K562 (cell line): ENCODE results near the gene SNAPC2. TPM values are rescaled to one million over a fixed set of nuclear protein-coding genes. Genes with fewer than 3 reads are reported as not detected.

Experiments
- CLOCK ChIP-seq: fragments of 250-450 bp; sonication (Bioruptor Pico); IDR thresholded peaks from 2 replicates; pipeline ENCODE4 v1.4.0; 2020; ENCODE audit warnings: mild to moderate bottlenecking, moderate library complexity, borderline replicate concordance
- CSDE1 ChIP-seq, 2 experiments: fragments of 450-650 bp; IDR thresholded peaks; 2 replicates each; pipeline ENCODE4 v1.6.1; 2016; ENCODE audit warnings: mild to moderate bottlenecking in 1 of 2
- E4F1 ChIP-seq: fragments of 250-450 bp; sonication (Bioruptor Pico); IDR thresholded peaks from 2 replicates; pipeline ENCODE4 v1.5.0; 2021; ENCODE audit warnings: mild to moderate bottlenecking, borderline replicate concordance
- HDGF ChIP-seq: fragments of 450-650 bp; IDR thresholded peaks from 2 replicates; pipeline ENCODE4 v1.6.1; 2016
- HMGN3 ChIP-seq: IDR thresholded peaks from 2 replicates; pipeline ENCODE4 v1.6.1; 2011; ENCODE audit warnings: borderline replicate concordance, low read depth, mild to moderate bottlenecking, mixed read lengths, low read length; ENCODE audit not compliant: insufficient read length; ENCODE audit errors: extremely low read depth
- LARP7 ChIP-seq: fragments of 450-650 bp; IDR thresholded peaks from 2 replicates; pipeline ENCODE4 v1.6.1; 2016
- LEF1 ChIP-seq: fragments of 450-650 bp; IDR thresholded peaks from 2 replicates; pipeline ENCODE4 v1.6.1; 2016; ENCODE audit warnings: mild to moderate bottlenecking
- MEIS2 ChIP-seq: fragments of 450-650 bp; IDR thresholded peaks from 2 replicates; pipeline ENCODE4 v1.6.1; 2014; ENCODE audit warnings: mild to moderate bottlenecking; ENCODE audit not compliant: partially characterized antibody
- NELFE ChIP-seq: IDR thresholded peaks from 2 replicates; pipeline ENCODE4 v1.6.1; 2011; ENCODE audit warnings: mild to moderate bottlenecking; ENCODE audit not compliant: insufficient read depth, insufficient read length
- PRPF4 ChIP-seq: fragments of 200-400 bp; formaldehyde crosslinking; IDR thresholded peaks from one replicate; pipeline ENCODE4 v1.6.1; 2017; ENCODE audit warnings: low read length, low read depth, mild to moderate bottlenecking; ENCODE audit not compliant: insufficient read depth, poor library complexity, severe bottlenecking
- SIN3A ChIP-seq, 2 experiments: fragments of 150-350 bp in 1 of 2; IDR thresholded peaks; 2 replicates each; pipeline ENCODE4 v1.6.1; 2011 to 2016; ENCODE audit warnings: borderline replicate concordance in 2 of 2, low read depth in 2 of 2, low read length in 2 of 2, mild to moderate bottlenecking in 2 of 2, moderate library complexity in 2 of 2; ENCODE audit not compliant: control insufficient read depth in 1 of 2
- SP2 ChIP-seq: IDR thresholded peaks from 2 replicates; pipeline ENCODE4 v1.6.1; 2011; ENCODE audit warnings: mild to moderate bottlenecking, low read depth, low read length, moderate library complexity; ENCODE audit not compliant: poor library complexity, severe bottlenecking; ENCODE audit errors: extremely low read depth
- TCF3 ChIP-seq: sonication (generic); formaldehyde crosslinking; IDR thresholded peaks from 2 replicates; pipeline ENCODE4 v1.4.0; 2020; ENCODE audit warnings: mild to moderate bottlenecking, missing genetic modification reagents
- USF1 ChIP-seq: sonication (generic); formaldehyde crosslinking; IDR thresholded peaks from 2 replicates; pipeline ENCODE4 v1.9.0; 2022; ENCODE audit warnings: mild to moderate bottlenecking, missing genetic modification reagents
- ZNF12 ChIP-seq: sonication (generic); formaldehyde crosslinking; IDR thresholded peaks from 2 replicates; pipeline ENCODE4 v1.4.0; 2020; ENCODE audit warnings: mild to moderate bottlenecking, missing genetic modification reagents
- ZNF3 ChIP-seq: fragments of 250-450 bp; sonication (Bioruptor Pico); IDR thresholded peaks from 2 replicates; pipeline ENCODE4 v1.5.0; 2021; ENCODE audit warnings: mild to moderate bottlenecking, moderate library complexity
- polyA plus RNA-seq, 8 experiments: library from polyadenylated mRNA; depleted of rRNA in 4 of 8; stranded (reverse) in 5 of 8; unstranded in 3 of 8; fragments of >200 nt; fragmentation: Nextera tagmentation in 2 of 8; fragmentation: Illumina TruSeq in 1 of 8; extraction: Ambion mirVana in 2 of 8; extraction: Trizol in 1 of 8; gene quantifications; 2 replicates each; pipeline versions ENCODE4 v1.2.1 to v1.2.3, GENCODE V29; 2011 to 2014; ENCODE audit warnings: inconsistent platforms in 1 of 8, missing spikeins in 1 of 8
- total RNA-seq, 7 experiments: library from RNA; depleted of rRNA in 6 of 7; stranded (reverse); fragments of >200 nt in 6 of 7; fragmentation: Illumina TruSeq in 2 of 7; extraction: Trizol in 2 of 7; gene quantifications; 2 replicates each; pipeline versions ENCODE4 v1.2.1 to v1.2.3, GENCODE V29; 2011 to 2021; ENCODE audit warnings: low replicate concordance in 1 of 7

SNAPC2 gene
- total and polyA plus RNA-seq, 9 of the 15 experiments (the other 6 are each of a cell fraction or from before 2014, with no cell fraction given) = 0.59 to 45.1 (median 15.3) TPM

DNA sequence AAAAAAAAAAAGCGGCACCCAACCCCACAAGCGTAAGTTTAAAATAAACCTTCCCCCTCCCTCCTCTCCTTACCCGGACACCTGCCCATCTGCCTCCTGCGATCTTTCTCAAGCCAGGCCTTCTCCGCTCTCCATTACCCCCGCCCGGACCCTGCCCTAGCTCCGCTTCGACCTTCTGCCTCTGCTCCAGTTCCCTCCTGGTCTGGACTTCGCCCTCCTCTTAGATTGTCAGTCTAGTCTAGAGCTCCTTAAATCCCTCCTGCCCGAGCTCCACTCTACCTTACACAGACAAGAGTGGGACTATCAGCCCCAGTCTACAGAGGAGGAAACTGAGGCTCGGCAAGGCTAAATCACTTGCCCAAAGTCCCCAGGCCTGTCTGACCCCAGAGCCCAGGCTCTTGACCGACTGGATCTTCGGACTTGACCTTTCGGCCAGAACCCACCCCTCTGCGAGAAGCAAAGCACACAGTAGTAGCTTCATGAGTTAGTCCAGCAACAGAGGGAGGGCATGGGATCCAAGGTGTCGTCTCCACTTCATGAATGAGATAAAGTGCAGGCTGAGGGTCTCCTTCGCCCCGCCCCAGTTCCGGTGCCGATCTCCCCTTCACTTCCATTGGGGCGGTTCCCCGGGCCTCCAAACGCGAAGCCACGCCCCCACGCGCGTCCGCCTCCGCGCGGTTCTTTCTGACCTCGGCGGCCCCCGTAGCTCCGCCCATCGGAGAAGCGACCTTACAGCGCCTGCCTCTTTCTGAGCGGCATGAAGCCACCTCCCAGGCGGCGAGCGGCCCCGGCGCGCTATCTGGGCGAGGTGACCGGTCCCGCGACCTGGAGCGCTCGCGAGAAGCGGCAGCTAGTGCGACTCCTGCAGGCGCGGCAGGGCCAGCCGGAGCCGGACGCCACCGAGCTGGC is at the start of gene SNAPC2 (continued):
- TF ChIP-seq HMGN3 = peak; percentile 57
- peak; percentile 40; the same call in 1 of the 2 replicates for TF ChIP-seq USF1
- no peak for TF ChIP-seq MEIS2
- no peak for TF ChIP-seq TCF3 (CRISPR knock-in tag)
- TF ChIP-seq NELFE = no peak
- TF ChIP-seq SIN3A (IDR thresholded peaks at IDR 0.05; ENCODE audit: borderline replicate concordance in 2 of 2, control insufficient read depth in 1 of 2, low read depth in 2 of 2, low read length in 2 of 2) = peak in 1 of 2 experiments; percentile 15; a peak in 1 of 4 replicates
- no peak for TF ChIP-seq LEF1
- TF ChIP-seq ZNF12 (CRISPR knock-in tag) = 0 out of 2 replicates have a peak, but pooled peaks have one; percentile 14
- no peak for TF ChIP-seq CSDE1 (IDR thresholded peaks at IDR 0.05)
- no peak for TF ChIP-seq ZNF3 (CRISPR knock-in tag)
- no peak for TF ChIP-seq SP2
- TF ChIP-seq LARP7 = no peak
- no peak for TF ChIP-seq E4F1 (CRISPR knock-in tag)
- TF ChIP-seq HDGF = no peak
- no peak for TF ChIP-seq CLOCK (CRISPR knock-in tag)
- TF ChIP-seq PRPF4 = no peak
